NCI-H345 (cell line): ENCODE data around the gene PBX4.

Source experiments
- DNase-seq: peaks from one replicate; lab custom pipeline; 2025; lab: John Stamatoyannopoulos, UW

Gene PBX4

DNA sequence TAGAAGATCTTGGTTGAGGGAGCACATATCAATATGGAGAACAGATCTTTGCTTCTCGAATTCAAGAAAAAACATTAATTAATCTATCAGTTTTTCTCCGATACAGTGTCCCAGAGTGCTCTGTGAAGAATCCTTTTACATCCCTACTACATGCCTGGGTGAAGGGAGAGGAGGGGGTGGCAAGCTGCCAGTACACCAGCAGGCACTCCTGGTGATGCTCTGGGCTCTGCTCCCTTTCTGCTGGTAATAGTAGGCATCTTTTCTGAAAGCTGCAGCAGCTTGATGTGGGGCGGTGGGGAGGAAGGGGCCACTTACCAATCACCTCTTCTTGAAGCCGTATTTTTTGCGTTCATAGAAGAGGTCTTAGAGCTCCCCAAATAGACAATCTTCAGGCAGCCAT lies 30.7 kb downstream of the PBX4 start:
- DNase-seq = no peak

DNA sequence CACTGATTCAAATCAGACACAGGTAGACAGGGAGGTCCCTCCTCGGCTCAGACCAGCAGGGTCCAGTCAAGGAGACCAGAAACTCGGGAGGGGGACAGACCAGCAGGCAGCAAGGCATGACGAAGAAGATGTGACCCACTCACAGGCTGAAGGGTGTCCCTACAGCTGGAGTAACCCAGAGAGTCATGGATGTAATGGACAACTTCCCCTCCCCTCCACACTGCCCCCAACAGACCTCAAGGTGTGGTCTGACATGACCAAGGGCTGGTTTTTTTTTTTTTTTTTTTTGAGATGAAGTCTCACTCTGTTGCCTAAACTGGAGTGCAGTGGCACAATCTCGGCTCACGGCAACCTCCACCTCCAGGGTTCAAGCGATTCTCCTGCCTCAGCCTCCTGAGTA lies 34.1 kb downstream of the PBX4 start:
- DNase-seq = no peak

DNA sequence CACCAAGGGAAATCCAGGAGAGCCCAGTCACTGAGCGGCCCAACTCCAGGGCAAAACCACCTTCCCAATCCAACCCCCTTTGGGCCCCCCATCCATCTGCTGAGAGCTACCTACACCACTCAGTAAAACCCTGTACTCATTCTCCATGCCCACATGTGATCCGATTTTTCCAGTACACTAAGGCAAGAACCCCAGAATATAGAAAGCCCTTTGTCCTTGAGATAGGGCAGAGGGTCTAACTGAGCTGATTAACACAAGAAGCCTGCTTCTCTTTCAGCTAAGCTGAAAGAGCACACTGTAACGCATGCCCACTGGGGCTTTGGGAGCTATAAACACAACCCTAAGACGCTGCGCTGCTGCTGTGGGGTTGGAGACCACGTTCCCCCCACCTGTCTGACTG lies 36.0 kb downstream of the PBX4 start:
- DNase-seq = no peak

DNA sequence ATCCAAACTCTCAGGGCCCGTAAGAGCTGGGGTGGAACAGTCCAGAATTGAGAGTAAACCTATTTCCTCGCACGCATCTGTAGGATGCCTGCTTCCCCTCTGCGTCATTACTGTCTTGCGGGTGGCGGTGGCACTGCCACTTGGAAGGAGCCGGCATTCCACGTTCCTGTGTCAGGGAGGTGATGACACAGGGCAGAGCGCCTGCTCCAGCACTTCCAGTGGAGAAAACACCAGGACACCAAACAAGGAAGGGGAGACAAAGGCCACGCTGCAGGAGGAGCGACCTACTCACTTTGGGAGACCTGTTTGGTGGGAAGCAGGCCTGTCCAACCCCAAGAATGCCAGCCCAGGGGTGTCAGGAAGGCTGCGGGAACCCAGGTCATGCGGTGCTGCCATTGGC lies 37.1 kb downstream of the PBX4 start:
- no peak for DNase-seq

DNA sequence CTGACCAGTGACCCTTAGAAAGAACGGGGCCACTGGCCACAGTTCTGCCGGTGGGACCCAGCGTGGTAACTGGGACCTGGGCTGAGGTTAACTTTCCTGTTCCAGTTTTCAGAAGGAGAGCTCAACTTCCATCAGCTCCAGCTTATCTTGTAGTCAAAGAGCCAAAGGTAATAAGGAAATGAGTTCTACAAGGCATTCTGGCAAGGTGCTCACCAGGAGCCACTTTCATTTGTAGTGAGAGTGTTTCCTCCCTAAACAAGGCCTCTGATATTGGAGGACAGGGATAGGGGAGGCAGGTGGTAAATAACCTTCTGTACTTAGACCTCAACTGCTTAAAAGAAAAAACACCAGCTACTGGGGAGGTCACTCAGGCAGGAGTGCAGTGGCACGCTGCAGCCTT lies 38.1 kb downstream of the PBX4 start:
- no peak for DNase-seq

DNA sequence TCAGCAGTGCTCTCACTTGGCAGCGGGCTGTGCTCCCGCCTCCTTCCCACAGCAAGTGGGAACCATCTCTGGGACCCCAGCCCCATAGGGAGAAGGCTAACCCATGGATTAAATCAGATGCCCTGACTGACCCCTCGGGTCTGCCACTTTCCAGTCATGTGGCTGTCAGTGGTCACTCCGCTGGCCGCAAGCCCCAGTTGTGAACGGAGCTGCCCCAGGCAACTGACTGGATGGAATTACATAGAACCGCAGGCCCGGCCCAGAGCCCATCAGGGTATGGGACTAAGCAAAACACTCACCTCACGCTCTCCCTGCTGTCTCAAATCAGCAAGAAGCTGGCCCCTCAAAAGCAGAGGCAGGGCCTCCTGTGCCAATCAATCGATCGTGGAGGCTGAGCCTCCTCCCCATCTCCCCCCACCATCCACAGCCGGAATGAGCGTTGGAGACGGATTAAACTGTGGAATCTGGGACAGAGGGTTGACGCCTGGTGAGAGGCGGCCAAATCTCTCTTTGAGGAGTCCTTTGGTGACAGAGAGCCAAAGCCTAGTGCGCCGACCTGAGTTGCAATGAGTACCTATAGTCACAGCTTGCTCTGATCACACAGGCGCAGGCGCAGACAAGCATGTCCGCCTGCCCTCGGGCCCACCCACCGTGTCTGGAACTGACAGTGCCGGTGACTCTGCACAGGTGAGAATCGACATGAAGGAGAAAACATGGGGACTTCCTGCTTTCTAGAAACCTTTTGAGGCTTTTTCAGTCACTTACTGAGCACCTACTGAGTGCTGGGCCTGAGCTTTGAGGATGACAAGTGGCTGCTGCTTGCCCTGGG lies 38.7 kb downstream of the PBX4 start:
- DNase-seq = no peak

DNA sequence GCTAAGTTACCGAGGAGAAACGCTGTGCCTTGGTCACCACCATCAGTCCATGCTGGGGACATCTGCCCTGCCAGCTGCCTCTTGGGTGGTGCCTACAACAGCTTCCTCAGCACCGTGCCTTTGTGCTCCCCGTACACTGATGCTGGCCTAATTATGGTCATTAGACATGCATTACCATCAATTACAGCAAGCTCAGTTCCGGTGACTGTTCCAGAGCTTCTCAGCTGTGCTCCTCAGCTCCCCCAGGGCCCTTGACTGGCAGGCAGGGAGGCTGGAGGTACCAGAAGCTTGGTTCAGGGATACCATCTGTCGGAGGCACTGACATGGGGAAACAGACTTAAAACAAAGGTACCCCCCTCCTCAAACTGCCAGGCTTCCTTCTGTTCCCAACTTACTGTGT lies 40.2 kb downstream of the PBX4 start:
- DNase-seq = peak; percentile 4

DNA sequence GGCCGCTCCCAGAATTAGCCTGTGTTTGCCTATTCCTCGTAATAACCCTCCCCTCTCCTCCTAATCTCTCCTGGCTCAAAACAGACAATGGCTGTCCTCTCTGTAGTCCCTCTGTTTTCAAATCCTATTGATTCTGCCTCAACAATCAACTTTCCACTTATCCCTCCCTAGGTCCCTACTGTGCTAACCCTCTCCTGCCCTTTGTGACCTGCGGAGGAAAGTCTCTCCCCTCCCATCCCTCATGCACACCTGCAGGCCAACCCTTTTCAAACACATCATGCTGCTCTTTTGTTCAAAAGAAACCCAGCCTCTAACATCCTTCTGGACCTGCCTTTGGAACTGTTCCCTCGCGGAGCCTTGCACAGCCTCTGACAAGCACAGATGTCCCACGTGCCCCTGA lies 43.1 kb downstream of the PBX4 start:
- peak; percentile 46 for DNase-seq

DNA sequence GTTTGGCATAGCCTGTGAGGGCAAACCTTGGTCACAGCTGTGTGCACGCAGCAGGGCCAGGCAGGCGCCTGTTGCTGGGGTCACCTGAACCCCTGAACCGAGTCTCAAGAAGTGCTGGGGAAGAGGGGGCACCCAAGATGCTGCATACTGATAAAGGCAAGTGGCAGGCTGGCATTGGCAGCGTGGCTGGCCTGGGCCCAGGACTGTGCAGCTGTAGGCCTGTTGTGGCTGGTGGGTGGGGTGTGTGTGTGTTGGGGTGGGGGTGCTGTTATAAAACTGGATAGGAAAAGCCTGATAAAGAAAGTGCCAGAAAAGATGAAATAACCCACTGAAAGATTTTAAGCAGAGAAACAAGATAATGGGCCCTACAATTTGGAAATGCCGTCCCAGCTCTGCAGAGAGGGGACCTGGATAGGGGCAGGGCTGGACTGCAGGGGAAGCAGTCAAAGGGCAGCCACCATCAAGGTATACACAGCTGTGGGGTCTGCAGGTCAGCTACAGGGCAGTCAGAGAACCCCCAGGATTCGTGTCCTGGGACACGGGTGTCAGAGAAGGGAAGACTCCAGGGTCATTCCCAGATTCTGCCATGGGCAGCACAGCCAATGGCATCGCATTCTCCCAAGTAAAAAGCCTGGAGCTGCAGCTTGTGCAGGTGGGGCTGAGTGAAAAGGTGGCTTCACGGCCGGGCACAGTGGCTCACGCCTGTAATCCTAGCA lies 47.3 kb downstream of the PBX4 start:
- no peak for DNase-seq

DNA sequence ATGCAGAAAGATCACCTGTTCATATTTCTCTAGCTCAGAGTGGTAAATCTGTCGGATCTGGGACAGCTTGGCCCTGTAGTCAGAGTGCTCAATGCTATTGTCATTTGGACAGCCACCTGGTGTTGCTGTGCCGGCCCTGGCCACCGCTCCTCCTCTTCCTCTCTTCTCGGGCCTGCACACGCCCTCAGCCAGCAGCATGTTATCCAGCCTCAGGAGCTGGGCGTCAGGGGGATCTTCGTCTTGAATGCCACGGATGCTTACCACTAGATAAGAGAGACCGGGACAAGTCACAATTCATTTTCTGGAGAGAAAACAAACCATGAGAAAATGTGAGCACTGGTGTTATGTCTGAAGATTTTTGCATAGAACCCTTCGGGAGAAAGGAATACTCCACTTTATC lies 47.9 kb downstream of the PBX4 start:
- DNase-seq = no peak

DNA sequence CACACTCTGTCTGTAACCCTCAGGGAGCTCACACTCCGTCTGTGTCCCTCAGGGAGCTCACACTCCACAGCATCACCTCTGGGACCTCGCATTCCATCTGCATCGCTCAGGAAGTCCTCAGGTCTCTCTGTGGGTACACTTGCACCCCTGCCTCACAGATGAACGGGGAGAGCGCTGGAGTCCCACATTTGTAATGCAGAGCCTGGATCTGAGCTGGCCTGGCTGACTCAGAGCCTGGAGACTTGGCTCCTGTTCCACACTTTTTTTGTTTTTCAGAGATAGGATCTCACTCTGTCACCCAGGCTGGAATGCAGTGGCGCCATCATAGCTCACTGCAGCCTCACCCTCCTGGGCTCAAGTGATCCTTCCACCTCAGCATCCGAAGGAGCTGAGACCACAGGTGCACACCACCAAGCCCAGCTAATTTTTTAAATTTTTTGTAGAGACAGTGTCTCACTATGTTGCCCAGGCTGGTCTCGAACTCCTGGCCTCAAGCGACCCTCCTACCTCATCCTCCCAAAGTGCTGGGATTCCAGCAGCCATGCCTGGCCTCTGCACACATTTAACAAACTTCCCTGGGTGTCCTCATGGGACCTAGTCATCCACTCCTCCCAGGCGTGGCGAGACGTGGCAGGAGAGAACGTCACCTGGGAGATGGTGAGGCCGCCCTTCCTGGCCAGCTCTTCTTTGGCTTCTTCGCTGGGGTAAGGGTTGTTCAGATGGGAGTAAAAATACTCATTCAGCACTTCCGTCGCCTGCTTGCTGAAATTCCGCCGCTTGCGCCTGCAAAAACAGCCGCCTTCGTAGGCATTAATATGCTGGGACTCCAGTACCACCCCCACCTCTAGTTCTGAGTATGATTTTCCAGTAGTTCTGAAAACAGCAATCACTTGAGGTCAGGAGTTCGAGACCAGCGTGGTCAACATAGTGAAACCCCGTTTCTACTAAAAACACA lies 49.4 kb downstream of the PBX4 start:
- no peak for DNase-seq

DNA sequence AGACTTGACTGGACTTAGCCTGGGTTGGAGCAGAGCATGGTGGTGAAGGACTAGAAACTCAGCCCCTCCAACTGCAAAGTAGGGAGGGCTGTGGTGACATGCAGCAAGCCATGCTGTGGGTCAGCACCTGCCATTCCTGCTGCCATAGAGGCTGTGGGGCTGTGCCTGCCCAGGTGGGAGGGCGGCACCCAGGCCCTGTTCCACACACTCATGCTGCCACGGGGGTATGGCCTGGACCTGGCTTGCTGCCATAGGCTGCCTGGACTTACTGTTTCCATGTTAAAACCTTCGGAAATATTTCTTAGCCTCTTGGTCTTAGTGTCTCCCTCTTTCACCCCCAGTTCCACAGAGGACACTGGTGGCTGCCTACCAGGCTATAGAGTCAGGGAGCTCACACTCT lies 51.1 kb downstream of the PBX4 start:
- no peak for DNase-seq

DNA sequence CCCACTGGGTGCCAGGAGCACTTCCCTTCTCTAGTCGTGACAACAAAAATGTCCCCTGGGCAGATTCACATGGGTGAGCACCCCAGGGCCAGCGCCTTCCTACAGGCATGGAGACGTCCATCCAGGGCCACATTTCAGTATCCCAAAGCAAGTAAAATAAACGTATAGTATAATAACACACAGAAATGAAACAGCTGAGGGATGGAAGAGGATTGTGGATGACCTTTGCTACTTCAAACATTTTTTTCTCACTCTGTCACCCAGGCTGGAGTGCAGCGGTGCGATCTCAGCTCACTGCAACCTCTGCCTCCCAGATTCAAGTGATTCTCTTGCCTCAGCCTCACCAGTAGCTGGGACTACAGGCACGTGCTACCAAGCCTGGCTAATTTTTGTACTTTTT lies 52.2 kb downstream of the PBX4 start:
- DNase-seq = no peak

DNA sequence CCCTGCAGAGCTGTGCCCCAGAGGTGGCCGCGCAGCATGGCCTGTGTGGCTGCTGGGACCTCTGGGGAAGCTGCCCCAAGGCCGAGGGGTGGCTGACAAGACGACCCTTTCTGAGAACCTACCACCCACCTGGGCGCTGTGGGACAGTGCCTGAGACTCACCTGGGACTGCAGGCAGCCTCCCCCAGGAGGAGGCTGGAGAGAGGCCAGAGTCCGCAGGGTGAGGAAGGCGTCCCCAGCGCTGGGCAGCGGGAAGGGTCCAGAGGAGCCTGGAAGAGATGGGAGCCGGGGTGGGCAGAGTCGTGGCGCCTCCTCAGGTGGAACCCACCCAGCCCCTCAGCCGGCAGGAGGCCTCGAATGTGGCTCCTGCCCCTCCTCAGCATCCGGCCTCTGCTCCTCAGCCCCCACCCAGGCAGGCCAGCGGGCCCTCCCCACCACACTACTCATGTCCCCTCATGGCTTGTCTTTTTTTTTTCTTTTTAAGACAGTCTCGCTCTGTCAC lies 55.1 kb downstream of the PBX4 start:
- no peak for DNase-seq

DNA sequence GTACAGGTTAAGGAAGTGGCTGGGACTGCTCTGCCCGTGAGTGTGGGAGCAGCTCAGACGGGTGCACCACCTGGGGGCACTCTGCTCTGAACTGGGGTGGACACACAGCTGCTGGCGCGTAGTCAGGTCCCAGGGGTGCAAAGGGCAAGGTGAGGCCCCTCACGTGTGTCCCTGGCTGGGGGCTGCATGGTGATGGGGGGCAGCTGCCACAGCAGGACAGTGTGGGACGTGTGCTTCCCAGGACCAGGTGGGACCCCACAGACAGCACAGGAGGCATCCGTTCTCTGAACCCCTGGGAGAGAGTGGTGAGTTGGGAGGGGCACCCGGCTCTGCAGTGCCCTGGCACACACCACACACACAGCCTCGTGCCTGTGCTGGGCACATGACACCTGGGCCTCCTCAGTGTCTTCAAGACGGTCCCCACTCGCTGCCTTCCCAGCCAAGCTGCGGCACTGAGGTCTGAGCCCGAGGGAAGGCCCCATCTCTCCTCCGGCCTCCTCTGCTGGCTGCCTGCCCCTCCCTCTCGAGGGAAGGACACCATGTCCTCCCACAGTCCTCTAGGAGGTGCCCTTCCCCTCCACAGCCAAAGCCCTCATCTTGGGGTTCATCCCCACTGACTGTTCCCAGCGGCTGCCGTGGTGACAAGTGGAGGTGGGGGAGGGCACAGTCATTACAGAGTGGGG lies 55.7 kb downstream of the PBX4 start:
- no peak for DNase-seq

DNA sequence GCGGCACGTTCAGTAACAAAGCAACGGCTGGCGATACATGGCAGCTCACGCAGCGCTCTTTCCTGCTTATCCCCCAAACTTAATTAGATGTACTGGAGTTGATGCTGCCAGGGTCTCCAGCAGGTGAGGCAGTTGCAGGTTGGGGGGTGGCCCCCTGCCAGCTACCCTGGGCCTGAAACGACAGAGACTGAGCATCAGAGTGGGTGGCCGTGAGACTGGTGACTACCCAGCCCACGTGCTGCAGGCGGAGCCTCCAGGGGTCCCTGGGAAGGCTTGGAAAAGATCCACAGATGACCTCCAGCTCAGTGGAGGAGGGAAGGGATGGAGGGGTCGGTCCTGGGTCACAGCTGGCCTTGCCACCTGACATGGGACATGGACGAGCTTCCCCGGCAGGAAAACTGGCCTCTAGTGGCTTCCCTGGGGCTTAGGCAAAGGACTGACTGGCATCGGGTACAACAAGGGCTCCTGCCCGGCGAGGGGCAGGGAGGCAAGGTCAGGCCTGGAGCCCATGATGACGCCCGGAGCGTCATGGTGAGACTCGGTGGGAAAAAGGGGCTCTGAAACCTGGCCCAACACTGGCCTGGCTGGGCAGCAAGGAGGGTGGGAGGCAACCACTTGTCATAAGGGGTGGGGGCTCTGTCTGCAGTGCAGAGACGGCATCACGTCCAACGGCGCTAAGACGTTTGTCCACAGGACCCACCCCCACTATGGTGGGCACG lies 56.4 kb downstream of the PBX4 start:
- no peak for DNase-seq

DNA sequence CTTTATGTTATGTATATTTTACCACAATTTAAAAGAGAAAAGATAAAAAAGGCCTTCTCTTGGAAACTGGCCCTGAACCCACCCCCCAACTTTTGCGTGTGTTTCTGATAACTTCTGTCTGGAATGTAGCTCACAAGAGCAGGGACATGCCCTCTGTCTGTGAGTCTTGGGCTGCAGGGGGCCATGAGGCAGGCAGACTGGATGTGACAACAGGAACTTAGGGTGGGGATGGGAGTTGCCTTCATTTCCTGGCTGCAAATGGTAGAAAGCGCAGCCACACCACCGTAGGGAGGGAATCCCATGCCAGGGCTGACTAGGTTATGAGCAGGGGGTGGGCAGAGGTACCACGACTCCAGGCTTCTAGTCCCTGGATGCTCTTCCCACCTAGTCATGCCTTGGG lies 58.6 kb downstream of the PBX4 start:
- no peak for DNase-seq

DNA sequence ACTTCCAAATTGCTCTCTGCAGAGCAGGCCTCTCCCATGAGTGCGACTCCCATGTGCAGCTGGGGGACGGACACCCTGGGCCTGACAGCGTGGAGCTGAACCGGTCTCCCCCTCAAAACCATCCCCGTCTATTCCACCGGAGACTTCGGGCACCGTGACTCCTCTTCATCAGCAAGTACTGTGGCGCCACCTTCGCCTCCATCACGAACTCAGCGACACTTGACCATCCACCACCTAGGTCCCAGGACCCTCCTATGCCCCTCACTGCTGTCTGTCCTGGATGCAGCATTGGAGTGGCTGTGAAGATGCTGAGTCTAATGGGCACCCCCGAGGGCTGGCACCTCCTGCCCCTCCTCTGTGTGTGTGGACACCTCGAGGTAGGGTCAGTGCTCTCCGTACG lies 59.9 kb downstream of the PBX4 start:
- no peak for DNase-seq

DNA sequence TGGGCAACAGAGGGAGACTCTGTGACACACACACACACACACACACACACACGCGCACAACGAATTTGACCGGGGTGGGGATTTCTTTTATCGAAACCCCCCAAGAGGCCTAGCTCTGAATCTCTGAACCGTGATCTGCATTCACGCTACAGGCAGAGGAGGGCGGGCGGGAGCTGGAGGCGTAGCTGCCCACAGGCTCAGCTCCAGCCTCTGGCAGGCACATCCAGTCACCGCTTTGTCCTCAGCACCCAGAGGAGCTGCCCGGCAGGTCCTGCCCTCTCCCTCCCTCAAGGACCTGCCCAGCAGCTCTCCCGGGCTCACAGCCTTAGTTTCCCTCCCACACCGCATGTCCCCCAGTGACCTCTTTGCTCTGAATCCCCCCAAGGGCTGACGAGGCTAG lies 60.4 kb downstream of the PBX4 start:
- no peak for DNase-seq

DNA sequence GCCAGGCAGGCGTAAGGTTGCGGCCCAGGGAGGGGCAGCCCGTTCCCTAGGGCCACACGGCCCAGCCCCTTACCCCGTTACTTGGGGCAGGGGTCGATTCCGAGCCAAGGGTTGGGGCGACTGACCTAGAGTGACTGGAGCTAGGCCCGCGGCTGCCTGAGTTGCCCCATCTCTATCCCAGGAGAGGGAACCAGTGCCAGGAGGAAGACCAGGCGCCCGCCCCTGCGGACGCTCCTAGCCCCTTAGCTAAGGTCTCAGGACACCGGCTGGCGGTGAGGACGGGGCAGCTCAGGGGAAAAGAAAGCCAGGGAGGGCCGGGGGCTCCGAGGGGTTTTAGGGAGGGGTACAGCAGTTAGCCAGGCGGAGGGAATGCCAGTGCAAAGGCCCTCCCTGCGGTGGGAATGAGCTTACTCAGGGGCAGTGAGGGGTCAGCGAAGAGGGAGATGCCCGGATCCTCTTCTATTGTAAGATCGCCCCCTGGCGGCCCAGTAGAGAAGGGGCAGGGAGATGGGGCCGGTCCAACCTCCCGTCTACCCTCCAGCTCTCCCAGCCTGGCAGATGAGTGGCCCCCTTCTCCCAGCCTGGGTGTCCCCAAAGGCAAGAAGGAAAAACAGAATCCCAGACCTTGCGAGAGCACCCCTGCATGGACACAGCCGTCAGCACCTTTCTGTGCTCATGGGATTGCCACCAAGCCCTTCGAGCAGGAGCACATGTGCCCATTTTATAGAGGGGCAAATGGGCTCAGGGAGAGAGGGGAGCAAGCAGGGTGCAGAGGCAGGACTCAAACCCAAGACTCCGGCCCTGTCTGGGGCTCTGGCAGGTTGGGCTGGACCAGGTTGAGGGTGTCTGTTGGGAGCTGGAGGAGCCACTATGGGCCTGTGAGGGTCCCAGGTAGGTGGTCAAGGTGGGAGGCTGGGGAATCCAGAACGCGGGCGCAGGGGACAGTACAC lies 64.1 kb downstream of the PBX4 start:
- peak; percentile 6 for DNase-seq
